ENCODE results near the gene CABP4.

Gene CABP4

DNA sequence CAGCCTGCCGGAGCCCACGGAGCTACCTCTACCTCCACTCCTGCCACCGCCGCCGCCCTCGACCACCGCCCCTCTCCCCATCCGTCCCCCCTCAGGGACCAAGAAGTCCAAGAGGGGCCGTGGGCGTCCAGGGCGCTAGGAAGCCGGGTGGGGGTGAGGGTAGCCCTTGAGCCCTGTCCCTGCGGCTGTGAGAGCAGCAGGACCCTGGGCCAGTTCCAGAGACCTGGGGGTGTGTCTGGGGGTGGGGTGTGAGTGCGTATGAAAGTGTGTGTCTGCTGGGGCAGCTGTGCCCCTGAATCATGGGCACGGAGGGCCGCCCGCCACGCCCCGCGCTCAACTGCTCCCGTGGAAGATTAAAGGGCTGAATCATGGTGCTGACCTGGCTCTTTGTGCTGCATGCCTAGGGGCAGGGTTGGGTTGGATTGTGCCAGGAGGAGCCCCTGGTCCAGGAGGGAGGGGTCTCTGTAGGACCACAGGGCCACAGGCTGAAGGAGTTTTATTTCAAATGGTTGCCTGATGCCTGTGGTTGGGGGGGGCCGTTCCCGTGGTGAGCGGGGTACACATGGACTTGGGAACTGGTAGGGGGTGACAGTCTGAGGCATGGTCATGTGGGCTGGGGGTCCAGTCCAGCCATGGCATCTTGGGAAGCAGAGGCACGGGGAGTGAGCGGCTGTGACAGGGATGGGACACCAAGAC lies 20.0 kb upstream of the CABP4 start:
- H3K27ac ChIP-seq, result 0 out of 2 replicates have a peak overlapping the region, but pooled peaks have one; percentile 3
- TF ChIP-seq ZFX (IDR thresholded peaks at IDR 0.05; ENCODE audit: borderline replicate concordance), result no peak
- TF ChIP-seq, protein P1, sequence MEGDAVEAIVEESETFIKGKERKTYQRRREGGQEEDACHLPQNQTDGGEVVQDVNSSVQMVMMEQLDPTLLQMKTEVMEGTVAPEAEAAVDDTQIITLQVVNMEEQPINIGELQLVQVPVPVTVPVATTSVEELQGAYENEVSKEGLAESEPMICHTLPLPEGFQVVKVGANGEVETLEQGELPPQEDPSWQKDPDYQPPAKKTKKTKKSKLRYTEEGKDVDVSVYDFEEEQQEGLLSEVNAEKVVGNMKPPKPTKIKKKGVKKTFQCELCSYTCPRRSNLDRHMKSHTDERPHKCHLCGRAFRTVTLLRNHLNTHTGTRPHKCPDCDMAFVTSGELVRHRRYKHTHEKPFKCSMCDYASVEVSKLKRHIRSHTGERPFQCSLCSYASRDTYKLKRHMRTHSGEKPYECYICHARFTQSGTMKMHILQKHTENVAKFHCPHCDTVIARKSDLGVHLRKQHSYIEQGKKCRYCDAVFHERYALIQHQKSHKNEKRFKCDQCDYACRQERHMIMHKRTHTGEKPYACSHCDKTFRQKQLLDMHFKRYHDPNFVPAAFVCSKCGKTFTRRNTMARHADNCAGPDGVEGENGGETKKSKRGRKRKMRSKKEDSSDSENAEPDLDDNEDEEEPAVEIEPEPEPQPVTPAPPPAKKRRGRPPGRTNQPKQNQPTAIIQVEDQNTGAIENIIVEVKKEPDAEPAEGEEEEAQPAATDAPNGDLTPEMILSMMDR (IDR thresholded peaks at IDR 0.05), result no peak

DNA sequence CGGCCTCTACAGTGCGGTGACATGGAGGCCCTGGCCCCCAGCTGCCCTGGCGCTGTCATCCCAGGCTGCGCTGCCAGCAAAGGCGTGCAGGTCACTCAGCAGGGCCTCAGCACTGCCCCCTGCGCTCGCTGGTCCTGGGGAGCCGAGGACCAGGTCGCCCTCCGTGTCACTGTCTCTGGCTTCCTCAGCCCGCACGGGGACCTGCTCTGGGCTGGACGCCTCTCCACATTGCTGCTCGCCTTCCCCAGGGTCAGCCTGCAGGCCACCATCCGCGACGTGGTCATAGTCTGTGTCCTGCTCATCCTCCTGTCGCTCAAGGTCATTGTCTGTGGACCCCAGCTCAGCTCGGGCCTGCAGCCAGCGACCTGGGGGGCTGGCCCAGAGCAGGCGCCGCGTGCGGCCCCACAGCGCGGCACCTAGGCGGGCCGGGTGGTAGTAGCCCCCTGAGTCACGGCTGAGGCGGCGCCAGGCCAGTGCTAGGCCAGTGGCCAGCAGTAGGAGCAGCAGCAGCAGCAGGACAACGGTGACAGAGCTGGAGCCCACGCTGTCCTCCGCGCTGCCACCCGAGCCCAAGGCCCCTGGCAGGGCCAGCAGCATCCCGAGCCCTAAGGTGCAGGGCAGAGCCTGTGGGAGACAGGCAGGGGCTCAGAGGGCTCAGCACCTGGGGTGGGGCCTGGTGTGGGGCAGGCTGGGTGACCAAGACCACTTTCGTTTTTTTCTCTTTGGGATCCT lies 19.3 kb upstream of the CABP4 start:
- H3K27ac ChIP-seq, result peak overlapping the region; percentile 89

DNA sequence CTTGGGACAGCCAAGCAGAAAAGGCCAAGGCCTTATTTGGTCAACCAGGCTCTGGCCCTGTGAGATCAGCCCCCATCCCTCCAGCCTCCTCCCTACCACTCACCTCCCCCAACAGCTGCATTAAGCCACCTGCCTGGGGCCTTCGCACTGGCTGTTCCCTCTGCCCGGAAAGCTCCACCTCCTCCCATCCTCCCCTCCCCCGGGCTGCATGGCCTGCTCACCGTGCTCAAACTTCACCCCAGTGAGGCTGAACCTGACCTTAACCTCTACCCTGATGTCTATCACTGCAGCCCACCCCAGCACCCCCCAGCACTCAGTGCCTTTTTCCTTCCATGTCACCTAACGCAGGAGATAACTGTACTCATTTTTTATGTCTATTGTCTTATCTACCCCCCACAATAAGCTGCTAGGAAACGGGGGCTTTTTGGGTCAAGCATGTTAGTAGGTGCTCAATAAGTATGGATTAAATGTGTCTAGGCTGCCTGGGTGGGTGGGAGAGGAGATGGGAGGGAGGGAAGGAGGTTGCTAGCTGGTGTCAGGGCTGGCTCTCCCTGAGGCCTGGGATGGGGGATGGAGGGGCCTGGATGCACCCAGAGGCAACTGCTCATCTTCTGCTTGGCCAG lies 18.6 kb upstream of the CABP4 start:
- TF ChIP-seq, protein P1 (IDR thresholded peaks at IDR 0.05), result no peak
- no peak for TF ChIP-seq ZFX (IDR thresholded peaks at IDR 0.05; ENCODE audit: borderline replicate concordance)

More for the DNA sequence above, 19.3 kb upstream of the CABP4 start:
- TF ChIP-seq, protein P1 (IDR thresholded peaks at IDR 0.05), result no peak
- TF ChIP-seq ZFX (IDR thresholded peaks at IDR 0.05; ENCODE audit: borderline replicate concordance), result no peak

DNA sequence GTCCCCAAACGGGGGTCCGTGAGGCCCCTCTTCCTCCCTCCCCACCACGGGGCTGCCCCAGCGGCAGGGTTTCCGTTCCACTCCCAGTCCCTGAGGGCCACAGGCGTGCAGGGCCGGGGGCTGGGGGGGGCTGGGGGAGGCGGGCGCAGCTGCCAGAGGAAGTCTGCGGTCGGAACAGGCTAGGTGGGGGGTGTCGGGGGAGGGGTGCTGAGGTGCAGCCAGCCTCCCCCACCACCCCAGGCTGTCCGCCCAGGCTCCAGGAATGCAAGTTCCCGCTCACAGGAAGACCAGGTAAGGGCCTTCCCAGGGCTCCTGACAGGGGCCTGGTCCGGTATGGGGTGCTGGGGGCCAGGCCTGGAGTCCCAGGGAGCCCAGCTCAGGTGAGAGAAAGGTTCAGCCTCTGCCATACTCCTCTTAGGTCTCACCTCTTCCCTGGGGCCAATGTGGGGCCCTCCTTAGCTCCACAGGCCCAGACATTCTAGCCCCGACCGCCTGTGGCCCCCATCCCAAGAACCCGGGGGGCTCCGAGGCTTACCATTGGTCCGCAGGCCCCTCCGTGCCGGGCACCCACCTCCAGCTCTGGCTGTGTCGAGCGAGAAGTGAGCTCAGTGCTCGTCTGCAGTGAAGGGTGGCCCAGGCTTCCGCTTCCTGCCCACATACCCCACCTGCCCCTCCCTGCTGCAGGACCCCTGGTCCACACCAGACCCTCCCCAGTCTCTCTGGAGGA lies 17.9 kb upstream of the CABP4 start, which contains the start of gene PTPRCAP:
PTPRCAP (minus strand) TSS at position 601 of the 727 bp plus-strand sequence; CDS start at position 538, 63 bp downstream.
- H3K27ac ChIP-seq, result peak within 1 kb of the TSS; percentile 89
- TF ChIP-seq ZFX (IDR thresholded peaks at IDR 0.05; ENCODE audit: borderline replicate concordance), result no peak
- TF ChIP-seq, protein P1 (IDR thresholded peaks at IDR 0.05), result no peak

More for the DNA sequence above, 18.6 kb upstream of the CABP4 start:
- peak overlapping the region; percentile 89 for H3K27ac ChIP-seq

DNA sequence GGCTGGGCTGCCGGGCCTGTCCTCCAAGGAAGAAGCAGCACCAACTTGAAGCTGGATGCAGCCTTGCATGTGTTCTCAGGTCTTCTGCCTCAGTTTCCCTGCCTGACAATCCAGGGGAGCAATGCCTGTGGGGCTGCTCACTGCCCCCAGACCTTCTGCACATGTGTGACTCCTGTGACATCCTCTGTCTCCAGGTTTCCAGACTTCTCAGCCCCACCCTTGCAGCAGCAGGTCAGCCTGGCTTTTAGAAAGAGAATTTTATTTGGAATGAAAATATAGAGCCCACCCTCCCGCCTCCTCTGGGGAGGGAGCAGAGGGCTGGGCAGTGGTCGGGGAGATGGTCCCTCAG lies 17.4 kb upstream of the CABP4 start:
- TF ChIP-seq, protein P1 (IDR thresholded peaks at IDR 0.05), result no peak
- TF ChIP-seq ZFX (IDR thresholded peaks at IDR 0.05; ENCODE audit: borderline replicate concordance), result no peak
- H3K27ac ChIP-seq, result peak overlapping the region; percentile 89

DNA sequence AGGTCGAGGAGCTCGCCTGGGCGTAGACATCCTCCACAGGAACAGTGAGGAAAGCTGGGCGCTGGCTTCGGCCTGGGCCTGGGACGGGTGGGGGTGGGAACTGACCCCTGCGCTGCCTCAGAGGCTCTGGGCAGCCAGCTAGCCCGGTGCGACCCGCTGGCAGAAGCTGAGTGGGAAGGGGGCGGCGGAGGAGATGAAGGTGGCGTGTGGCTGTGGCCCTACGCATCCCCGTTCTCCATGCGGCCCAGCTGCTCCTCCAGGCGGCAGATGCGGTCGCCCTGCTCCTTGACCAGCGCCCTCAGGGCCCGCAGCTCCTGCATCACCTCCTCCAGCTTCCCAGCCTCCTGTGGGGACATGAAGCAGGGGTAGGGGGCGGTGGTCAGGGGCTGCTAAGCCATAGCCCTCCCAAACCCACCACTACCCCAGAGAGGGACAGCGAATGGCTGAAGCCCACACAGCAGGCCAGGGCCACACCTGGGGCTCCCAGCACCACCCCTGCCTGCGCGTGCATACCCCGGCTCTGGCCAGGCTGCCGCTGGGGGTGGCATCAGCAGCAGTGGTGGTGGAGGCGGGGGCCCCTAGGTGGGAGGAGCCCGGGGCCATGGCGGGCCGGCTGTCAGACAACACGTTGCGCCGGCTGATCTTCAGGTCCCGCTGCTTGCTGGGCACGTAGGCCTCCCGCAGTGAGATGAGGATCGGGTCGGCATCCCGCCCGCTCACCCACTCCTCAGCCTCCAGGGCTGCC lies 16.8 kb upstream of the CABP4 start:
- no peak for TF ChIP-seq ZFX (IDR thresholded peaks at IDR 0.05; ENCODE audit: borderline replicate concordance)
- TF ChIP-seq, protein P1 (IDR thresholded peaks at IDR 0.05), result no peak
- peak overlapping the region; percentile 89 for H3K27ac ChIP-seq
